K562 (cell line): Measurements from ENCODE around the gene LRP1B. TPM values are rescaled to one million over a fixed set of nuclear protein-coding genes. Genes with fewer than 3 reads are reported as not detected.

ENCODE experiments used
- ARID4B ChIP-seq: sonication (generic); formaldehyde crosslinking; IDR thresholded peaks from 2 replicates; pipeline ENCODE4 v1.8.0; 2022; ENCODE audit warnings: mild to moderate bottlenecking, missing genetic modification reagents
- CHD7 ChIP-seq: fragments of 200-600 bp; sonication (generic); IDR thresholded peaks from one replicate; pipeline ENCODE4 v1.6.1; 2012; ENCODE audit warnings: mild to moderate bottlenecking, low read depth, low read length, inconsistent platforms
- EWSR1 ChIP-seq: fragments of 450-650 bp; IDR thresholded peaks from 2 replicates; pipeline ENCODE4 v1.6.1; 2018; ENCODE audit warnings: borderline replicate concordance, mild to moderate bottlenecking, low read depth, moderate library complexity; ENCODE audit not compliant: partially characterized antibody
- NR2F6 ChIP-seq: fragments of 450-650 bp; formaldehyde crosslinking; IDR thresholded peaks from 2 replicates; pipeline ENCODE4 v1.4.0; 2020; ENCODE audit warnings: mild to moderate bottlenecking
- POLR2B ChIP-seq: fragments of 450-650 bp; IDR thresholded peaks from 2 replicates; pipeline ENCODE4 v1.6.1; 2018; ENCODE audit warnings: low read depth; ENCODE audit not compliant: partially characterized antibody
- RBM39 ChIP-seq: fragments of 200-400 bp; formaldehyde crosslinking; optimal IDR thresholded peaks from 2 replicates; pipeline ENCODE3; 2018; ENCODE audit warnings: low read depth, low read length
- SETDB1 ChIP-seq: IDR thresholded peaks from one replicate; pipeline ENCODE4 v1.6.1; 2012; ENCODE audit warnings: low read length, control low read depth, inconsistent platforms
- SIN3B ChIP-seq: fragments of 450-650 bp; IDR thresholded peaks from 2 replicates; pipeline ENCODE4 v1.6.1; 2017; ENCODE audit warnings: low read depth, mild to moderate bottlenecking, moderate library complexity
- ZFP30 ChIP-seq: fragments of 250-450 bp; sonication (Bioruptor Pico); IDR thresholded peaks from 2 replicates; pipeline ENCODE4 v1.8.0; 2022; ENCODE audit warnings: moderate library complexity, mild to moderate bottlenecking, inconsistent platforms, borderline replicate concordance
- ZNF165 ChIP-seq: fragments of 250-450 bp; sonication (Bioruptor Pico); IDR thresholded peaks from 2 replicates; pipeline ENCODE4 v1.4.0; 2020; ENCODE audit warnings: borderline replicate concordance
- ZNF354B ChIP-seq: fragments of 250-450 bp; sonication (Bioruptor Pico); IDR thresholded peaks from 2 replicates; pipeline ENCODE4 v1.4.0; 2020
- ZZZ3 ChIP-seq: fragments of 450-650 bp; IDR thresholded peaks from 2 replicates; pipeline ENCODE4 v1.6.1; 2016; ENCODE audit warnings: antibody characterized with exemption, mild to moderate bottlenecking, moderate library complexity
- polyA plus RNA-seq, 8 experiments: library from polyadenylated mRNA; depleted of rRNA in 4 of 8; stranded (reverse) in 5 of 8; unstranded in 3 of 8; fragments of >200 nt; fragmentation: Nextera tagmentation in 2 of 8; fragmentation: Illumina TruSeq in 1 of 8; extraction: Ambion mirVana in 2 of 8; extraction: Trizol in 1 of 8; gene quantifications; 2 replicates each; pipeline versions ENCODE4 v1.2.1 to v1.2.3, GENCODE V29; 2011 to 2014; ENCODE audit warnings: inconsistent platforms in 1 of 8, missing spikeins in 1 of 8
- total RNA-seq, 7 experiments: library from RNA; depleted of rRNA in 6 of 7; stranded (reverse); fragments of >200 nt in 6 of 7; fragmentation: Illumina TruSeq in 2 of 7; extraction: Trizol in 2 of 7; gene quantifications; 2 replicates each; pipeline versions ENCODE4 v1.2.1 to v1.2.3, GENCODE V29; 2011 to 2021; ENCODE audit warnings: low replicate concordance in 1 of 7

Gene LRP1B
- total and polyA plus RNA-seq, 9 of the 15 experiments (the other 6 are each of a cell fraction or from before 2014, with no cell fraction given), result not detected

- no peak for TF ChIP-seq CHD7
- TF ChIP-seq ZZZ3, result no peak
- no peak for TF ChIP-seq POLR2B
- TF ChIP-seq SETDB1, result no peak
- TF ChIP-seq EWSR1, result no peak
- TF ChIP-seq ARID4B (CRISPR knock-in tag), result no peak
- TF ChIP-seq NR2F6 (CRISPR knock-in tag), result no peak
- no peak for TF ChIP-seq ZNF354B (CRISPR knock-in tag)
- no peak for TF ChIP-seq SIN3B
- no peak for TF ChIP-seq ZFP30
- TF ChIP-seq ZNF165 (CRISPR knock-in tag), result no peak
- TF ChIP-seq RBM39, result no peak
These were observed 1109.2 kb downstream of the LRP1B start (continued) for GRCh38 chr2:141021611-141022010.
